ENCODE measurements around the gene SPRY2.

DNA sequence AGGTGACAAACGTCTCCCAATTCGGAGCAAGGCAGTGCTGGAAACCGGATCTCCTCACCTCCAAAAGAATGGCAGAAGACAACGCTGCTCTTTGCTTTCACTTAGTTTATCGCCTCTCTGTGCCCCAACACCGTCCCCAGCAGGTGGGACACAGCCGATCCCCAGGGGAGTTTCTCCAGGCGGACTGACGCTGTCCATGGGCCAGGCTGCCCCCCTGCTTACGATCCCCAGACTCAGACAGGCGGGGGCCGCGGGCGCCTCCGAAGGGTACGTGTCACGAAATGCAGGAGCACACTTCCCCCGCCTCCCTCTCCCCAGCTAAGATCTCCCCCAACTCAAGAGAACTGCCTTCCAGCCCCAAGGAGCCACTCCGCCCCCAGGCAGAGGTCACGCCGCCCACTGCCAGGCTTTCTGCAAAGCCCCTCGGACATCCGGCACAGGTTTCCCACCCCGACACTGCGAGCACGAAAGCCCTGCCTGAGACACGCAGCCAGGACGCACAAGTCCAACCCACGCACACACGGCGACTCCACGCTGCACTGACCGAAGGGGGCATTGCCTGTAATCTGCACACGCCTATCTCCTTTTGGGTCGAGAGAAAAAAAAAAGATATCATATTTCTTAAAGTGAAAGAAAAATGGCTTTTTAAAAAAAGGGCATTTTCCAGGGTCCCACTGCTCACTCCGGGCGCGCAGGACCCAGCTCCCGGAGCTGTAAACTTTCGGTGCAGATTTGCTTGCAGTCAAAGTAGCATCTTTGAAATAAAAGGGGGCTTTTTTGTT is 2.0 kb downstream of the SPRY2 start:
- TF ChIP-seq GATA2 (IDR thresholded peaks at IDR 0.05; ENCODE audit: low read depth, low read length), result peak; percentile 19; the same call in 1 of the 2 replicates
- no peak for TF ChIP-seq GATA3 (IDR thresholded peaks at IDR 0.05; ENCODE audit: low read depth, low read length)

All from SH-SY5Y (cell line).